GM10266 (cell line): ENCODE results near the gene PCYT1A.

Experiments
- DNase-seq: peaks from one replicate; pipeline ENCODE4 v3.0.0; 2012; ENCODE audit errors: extremely low spot score
- TF ChIP-seq, protein P1 (sequence below): IDR thresholded peaks from 2 replicates; pipeline ENCODE4 v1.5.1; 2012; ENCODE audit warnings: mild to moderate bottlenecking, low read depth; ENCODE audit not compliant: control insufficient read depth, insufficient read depth; ENCODE audit errors: missing control alignments

PCYT1A gene

DNA sequence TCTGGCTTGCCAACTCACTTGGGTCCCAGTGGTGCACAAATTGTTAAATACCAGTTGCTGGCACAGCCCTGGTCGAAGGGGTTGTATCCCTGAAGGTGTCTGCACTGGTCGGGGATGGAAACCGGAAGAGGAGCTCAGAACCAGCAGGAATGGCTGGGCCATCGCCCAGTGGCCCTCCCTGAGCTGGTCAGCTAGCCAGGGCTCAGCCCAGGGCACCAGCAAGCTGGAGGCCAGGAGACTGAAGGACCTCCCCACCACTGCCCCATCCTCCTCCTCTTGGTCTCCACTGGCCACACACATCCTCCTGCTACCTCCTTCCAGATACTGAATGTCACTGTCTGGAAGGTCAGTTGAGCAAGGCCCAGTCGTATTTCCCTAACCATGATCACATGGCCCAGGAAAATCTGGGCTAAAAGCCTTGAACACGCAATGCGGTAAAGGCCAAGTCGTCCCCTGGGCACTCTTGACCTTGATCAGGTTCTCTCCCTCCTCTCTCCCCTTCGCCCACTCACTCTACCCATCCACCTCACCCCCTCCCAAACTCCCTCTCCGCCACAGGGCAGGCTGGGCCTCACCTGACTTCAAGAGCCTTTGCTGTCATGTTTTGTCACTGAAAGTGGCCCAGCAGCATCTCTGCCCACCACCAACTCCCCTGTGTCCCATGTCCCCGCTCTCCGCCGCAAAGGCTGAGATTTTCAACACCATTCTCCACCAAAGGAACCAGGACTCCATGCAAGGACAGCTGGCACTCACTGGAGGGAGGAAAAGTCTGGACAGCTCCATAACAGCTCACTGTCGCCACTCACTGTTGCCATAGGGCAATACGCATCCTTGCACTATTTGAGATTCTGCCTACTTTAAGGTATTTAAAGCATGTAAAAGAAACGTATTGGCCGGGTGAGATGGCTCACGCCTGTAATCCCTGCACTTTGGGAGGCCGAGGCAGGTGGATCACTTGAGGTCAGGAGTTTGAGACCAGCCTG is 88.5 kb downstream of the PCYT1A start:
- TF ChIP-seq, protein P1, sequence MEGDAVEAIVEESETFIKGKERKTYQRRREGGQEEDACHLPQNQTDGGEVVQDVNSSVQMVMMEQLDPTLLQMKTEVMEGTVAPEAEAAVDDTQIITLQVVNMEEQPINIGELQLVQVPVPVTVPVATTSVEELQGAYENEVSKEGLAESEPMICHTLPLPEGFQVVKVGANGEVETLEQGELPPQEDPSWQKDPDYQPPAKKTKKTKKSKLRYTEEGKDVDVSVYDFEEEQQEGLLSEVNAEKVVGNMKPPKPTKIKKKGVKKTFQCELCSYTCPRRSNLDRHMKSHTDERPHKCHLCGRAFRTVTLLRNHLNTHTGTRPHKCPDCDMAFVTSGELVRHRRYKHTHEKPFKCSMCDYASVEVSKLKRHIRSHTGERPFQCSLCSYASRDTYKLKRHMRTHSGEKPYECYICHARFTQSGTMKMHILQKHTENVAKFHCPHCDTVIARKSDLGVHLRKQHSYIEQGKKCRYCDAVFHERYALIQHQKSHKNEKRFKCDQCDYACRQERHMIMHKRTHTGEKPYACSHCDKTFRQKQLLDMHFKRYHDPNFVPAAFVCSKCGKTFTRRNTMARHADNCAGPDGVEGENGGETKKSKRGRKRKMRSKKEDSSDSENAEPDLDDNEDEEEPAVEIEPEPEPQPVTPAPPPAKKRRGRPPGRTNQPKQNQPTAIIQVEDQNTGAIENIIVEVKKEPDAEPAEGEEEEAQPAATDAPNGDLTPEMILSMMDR, result peak; percentile 45
- no peak for DNase-seq

GRCh38 chr3:196198081-196198675 is 89.3 kb downstream of the PCYT1A start:
- TF ChIP-seq, protein P1, result no peak
- DNase-seq, result no peak

- TF ChIP-seq, protein P1, result no peak
- no peak for DNase-seq
These were observed 90.0 kb downstream of the PCYT1A start for GRCh38 chr3:196197524-196197923.

- DNase-seq, result no peak
These were observed 91.8 kb downstream of the PCYT1A start for GRCh38 chr3:196195664-196196265.

GRCh38 chr3:196194542-196194915 is 93.0 kb downstream of the PCYT1A start:
- TF ChIP-seq, protein P1, result no peak
- DNase-seq, result no peak

More at GRCh38 chr3:196195664-196196265, 91.8 kb downstream of the PCYT1A start:
- TF ChIP-seq, protein P1, result no peak

- DNase-seq, result no peak
- TF ChIP-seq, protein P1, result no peak
These were observed 93.6 kb downstream of the PCYT1A start for GRCh38 chr3:196193736-196194541.
